ENCODE data around the gene CMTM4. TPM values are rescaled to one million over a fixed set of nuclear protein-coding genes. Genes with fewer than 3 reads are reported as not detected.
A peak's percentile ranks its signal among the peaks of the same experiment; 100 is the strongest.

The CMTM4 gene
- total RNA-seq, 6 experiments from 2014 or later: 5.1 to 14.8 (median 8.0) TPM

DNA sequence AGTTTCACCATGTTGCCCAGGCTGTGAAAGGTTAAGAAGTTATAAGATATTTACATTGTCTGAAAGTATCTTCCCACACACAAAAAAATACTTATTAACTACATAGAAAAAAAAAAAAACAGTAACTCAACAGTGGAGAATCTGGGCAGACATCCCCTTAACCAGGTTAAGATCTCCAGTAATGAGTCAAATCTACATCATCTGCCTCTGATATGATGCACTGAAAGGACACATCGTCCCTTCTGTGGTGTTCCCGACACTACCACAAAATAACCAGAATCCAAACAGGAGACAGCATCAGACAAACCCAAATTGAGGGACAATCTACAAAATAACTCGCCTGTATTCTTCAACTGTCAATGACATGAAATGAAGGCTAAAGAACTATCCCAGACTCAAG, 40.0 kb downstream of the CMTM4 start:
- Histone ChIP-seq H3K4me1 (peaks cover 0 to 29% (median 11%) of the 10 kb centered on the region in 4 donors), H3K9me3 (no peaks in the 10 kb centered on the region), H3K36me3 (no peaks in the 10 kb centered on the region), H3K27ac (no peak overlapping the region), H3K4me3 (no peak overlapping the region), H3K27me3 (no peaks in the 10 kb centered on the region)
- no peak for TF ChIP-seq POLR2A (IDR thresholded peaks at IDR 0.05)
- TF ChIP-seq, protein P1, sequence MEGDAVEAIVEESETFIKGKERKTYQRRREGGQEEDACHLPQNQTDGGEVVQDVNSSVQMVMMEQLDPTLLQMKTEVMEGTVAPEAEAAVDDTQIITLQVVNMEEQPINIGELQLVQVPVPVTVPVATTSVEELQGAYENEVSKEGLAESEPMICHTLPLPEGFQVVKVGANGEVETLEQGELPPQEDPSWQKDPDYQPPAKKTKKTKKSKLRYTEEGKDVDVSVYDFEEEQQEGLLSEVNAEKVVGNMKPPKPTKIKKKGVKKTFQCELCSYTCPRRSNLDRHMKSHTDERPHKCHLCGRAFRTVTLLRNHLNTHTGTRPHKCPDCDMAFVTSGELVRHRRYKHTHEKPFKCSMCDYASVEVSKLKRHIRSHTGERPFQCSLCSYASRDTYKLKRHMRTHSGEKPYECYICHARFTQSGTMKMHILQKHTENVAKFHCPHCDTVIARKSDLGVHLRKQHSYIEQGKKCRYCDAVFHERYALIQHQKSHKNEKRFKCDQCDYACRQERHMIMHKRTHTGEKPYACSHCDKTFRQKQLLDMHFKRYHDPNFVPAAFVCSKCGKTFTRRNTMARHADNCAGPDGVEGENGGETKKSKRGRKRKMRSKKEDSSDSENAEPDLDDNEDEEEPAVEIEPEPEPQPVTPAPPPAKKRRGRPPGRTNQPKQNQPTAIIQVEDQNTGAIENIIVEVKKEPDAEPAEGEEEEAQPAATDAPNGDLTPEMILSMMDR (IDR thresholded peaks at IDR 0.05): no peak
- DNase-seq (no peak), ATAC-seq (no peak)
- 100% methylated on average over 1 of the region's 3 CpGs for WGBS (ENCODE audit: insufficient coverage, low coverage, low lambda C conversion rate, missing lambda C conversion rate)
- intact Hi-C loops (cut with DNase I): no loop called here

DNA sequence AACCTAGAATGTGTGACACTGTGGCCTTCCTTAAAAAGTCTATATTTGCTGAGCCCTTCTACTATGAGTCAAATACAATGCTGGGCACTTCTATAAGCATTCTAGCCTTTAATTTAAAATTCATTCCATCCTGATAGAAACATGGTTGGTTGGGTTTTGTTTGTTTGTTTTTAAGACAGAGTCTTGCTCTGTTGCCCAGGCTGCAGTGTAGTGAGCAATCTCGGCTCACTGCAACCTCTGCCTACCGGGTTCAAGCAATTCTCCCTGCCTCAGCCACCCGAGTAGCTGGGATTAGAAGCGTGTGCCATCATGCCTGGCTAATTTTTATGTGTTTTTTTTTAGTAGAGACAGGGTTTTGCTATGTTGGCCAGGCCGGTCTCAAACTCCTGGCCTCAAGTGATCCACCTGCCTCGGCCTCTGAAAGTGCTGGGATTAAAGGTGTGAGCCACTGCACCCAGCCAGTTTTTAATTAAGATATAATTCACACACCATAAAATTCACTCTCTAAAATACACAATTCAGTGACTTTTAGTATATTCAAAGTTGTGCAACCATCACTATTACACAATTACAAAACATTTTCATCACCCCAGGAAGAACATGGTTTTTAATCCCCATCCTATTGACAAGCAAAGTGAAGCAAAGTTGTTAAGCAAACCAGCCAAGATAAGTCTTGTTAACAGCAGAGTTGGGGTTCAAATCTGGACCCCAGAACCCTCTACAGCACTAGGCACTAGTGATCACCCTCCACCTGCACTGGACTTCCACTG, 42.8 kb downstream of the CMTM4 start:
- 71% methylated on average over 6 of the region's 6 CpGs for WGBS (ENCODE audit: insufficient coverage, low coverage, low lambda C conversion rate, missing lambda C conversion rate)
- H3K36me3 ChIP-seq: no peaks in the 10 kb centered on the region
- H3K4me1 ChIP-seq: peaks cover 0 to 14% (median 3%) of the 10 kb centered on the region in 4 donors
- ATAC-seq (peak in 3 of 4 donors; percentile 61 to 67 (median 67)), DNase-seq (no peak)
- intact Hi-C loops (cut with DNase I): no loop called here
- no peaks in the 10 kb centered on the region for H3K9me3 ChIP-seq
- H3K27me3 ChIP-seq: no peaks in the 10 kb centered on the region
- no peak for TF ChIP-seq POLR2A (IDR thresholded peaks at IDR 0.05)
- TF ChIP-seq, protein P1 (IDR thresholded peaks at IDR 0.05): no peak
- peak overlapping the region in 1 of 3 donors; percentile 12 for H3K27ac ChIP-seq
- no peak overlapping the region for H3K4me3 ChIP-seq

DNA sequence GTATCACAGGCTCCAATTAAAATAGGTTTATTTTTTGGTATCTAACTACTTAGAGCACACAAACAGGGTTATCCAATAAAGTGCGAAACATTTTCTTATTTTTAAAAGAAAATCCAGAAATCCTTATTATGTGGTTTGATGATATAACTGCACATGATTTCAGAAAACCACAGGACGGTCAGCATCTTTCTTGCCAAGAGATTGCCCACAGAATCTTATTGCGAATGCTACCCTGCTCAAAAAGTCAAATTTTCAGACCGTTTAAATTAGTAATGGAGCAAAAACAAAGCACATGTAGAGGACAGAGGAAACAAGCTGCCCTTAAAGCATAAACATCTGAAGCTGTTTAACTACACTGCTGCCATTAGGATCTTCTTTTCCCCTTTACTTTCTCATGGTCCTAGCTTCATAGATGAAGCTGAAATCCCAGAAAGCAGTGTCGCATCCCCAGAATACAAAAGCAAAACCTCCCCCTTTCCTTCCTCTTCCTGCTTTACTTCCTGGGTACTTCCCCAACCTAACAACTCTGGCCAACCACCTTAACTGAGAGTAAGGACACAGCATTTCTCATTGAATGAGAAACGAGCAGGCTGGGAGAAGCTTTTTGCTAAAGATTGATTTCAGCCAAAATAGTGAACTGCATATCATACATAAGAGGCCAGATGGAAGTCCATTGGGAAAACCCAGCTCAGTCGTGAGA, 43.7 kb downstream of the CMTM4 start:
- ATAC-seq (no peak), DNase-seq (no peak)
- intact Hi-C loops (cut with DNase I): no loop called here
- Histone ChIP-seq H3K4me3 (no peak overlapping the region), H3K27me3 (no peaks in the 10 kb centered on the region), H3K9me3 (no peaks in the 10 kb centered on the region), H3K4me1 (peaks cover 0 to 14% (median 3%) of the 10 kb centered on the region in 4 donors), H3K36me3 (no peaks in the 10 kb centered on the region), H3K27ac (no peak overlapping the region)
- WGBS (ENCODE audit: insufficient coverage, low coverage, low lambda C conversion rate, missing lambda C conversion rate): 72% methylated on average over 7 of the region's 7 CpGs
- TF ChIP-seq, protein P1 (IDR thresholded peaks at IDR 0.05): no peak
- TF ChIP-seq POLR2A (IDR thresholded peaks at IDR 0.05): no peak

DNA sequence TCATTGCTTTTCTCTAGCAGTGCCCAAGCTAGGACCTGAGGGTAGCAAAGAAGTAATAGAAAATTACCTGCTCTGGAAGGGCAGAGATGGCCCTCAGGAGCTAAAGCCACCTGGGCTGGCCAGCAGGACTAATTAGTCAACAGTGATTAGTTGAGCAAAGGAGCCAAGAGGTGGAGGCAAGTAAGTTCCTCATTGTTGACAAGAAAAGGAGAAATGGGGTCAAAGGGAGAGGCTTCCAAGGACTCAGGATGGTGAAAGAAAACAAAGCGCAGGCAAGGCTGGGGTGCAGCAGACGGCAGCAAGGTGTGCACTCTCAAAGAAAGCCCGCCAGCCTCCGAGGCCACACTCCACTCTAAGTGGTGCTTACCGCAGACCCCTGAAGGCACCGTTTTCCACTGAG, 44.6 kb downstream of the CMTM4 start:
- H3K27ac ChIP-seq: no peak overlapping the region
- intact Hi-C loops (cut with DNase I): no loop called here
- TF ChIP-seq POLR2A (IDR thresholded peaks at IDR 0.05): no peak
- TF ChIP-seq, protein P1 (IDR thresholded peaks at IDR 0.05): no peak
- H3K4me1 ChIP-seq: peaks cover 0 to 14% (median 3%) of the 10 kb centered on the region in 4 donors
- no peak overlapping the region for H3K4me3 ChIP-seq
- DNase-seq: no peak
- no peaks in the 10 kb centered on the region for H3K27me3 ChIP-seq
- ATAC-seq: no peak
- H3K36me3 ChIP-seq: no peaks in the 10 kb centered on the region
- 95% methylated on average over 5 of the region's 6 CpGs for WGBS (ENCODE audit: insufficient coverage, low coverage, low lambda C conversion rate, missing lambda C conversion rate)
- no peaks in the 10 kb centered on the region for H3K9me3 ChIP-seq
